ENCODE measurements around the gene KLHDC7A. TPM values are rescaled to one million over a fixed set of nuclear protein-coding genes. Genes with fewer than 3 reads are reported as not detected.

The KLHDC7A gene
- total RNA-seq, 1 donor from 2014 or later = not detected

- Mint-ChIP-seq H3K4me1 (peaks cover 5% of the 10 kb centered on the region), H3K4me3 (no peak overlapping the region), H3K36me3 (ENCODE audit: low read depth) (no peaks in the 10 kb centered on the region), H3K9me3 (no peaks in the 10 kb centered on the region), H3K27ac (no peak overlapping the region), H3K27me3 (no peaks in the 10 kb centered on the region)
- DNase-seq = no peak
- intact Hi-C loops (cut with micrococcal nuclease) = no loop called here
These were observed 1.4 kb downstream of the KLHDC7A start for GRCh38 chr1:18481921-18482701.

- Mint-ChIP-seq H3K4me3 (no peak overlapping the region), H3K27me3 (no peaks in the 10 kb centered on the region), H3K4me1 (peaks cover 5% of the 10 kb centered on the region), H3K9me3 (no peaks in the 10 kb centered on the region), H3K27ac (no peak overlapping the region), H3K36me3 (ENCODE audit: low read depth) (no peaks in the 10 kb centered on the region)
- no peak for DNase-seq
- intact Hi-C loops (cut with micrococcal nuclease) = no loop called here
These were observed 2.1 kb downstream of the KLHDC7A start for GRCh38 chr1:18482721-18483425.

GRCh38 chr1:18484276-18484675 lies 3.5 kb downstream of the KLHDC7A start:
- no peaks in the 10 kb centered on the region for H3K9me3 Mint-ChIP-seq

GRCh38 chr1:18484721-18485120 lies 4.0 kb downstream of the KLHDC7A start:
- Mint-ChIP-seq H3K27ac (no peak overlapping the region), H3K27me3 (no peaks in the 10 kb centered on the region), H3K4me3 (no peak overlapping the region), H3K9me3 (no peaks in the 10 kb centered on the region), H3K36me3 (ENCODE audit: low read depth) (no peaks in the 10 kb centered on the region), H3K4me1 (peaks cover 2% of the 10 kb centered on the region)
- DNase-seq = no peak
- intact Hi-C loops (cut with micrococcal nuclease) = no loop called here

More at GRCh38 chr1:18484276-18484675, 3.5 kb downstream of the KLHDC7A start:
- Mint-ChIP-seq H3K36me3 (ENCODE audit: low read depth) (no peaks in the 10 kb centered on the region), H3K4me1 (peaks cover 5% of the 10 kb centered on the region), H3K27ac (no peak overlapping the region), H3K4me3 (no peak overlapping the region), H3K27me3 (no peaks in the 10 kb centered on the region)
- DNase-seq = no peak
- intact Hi-C loops (cut with micrococcal nuclease) = no loop called here

- H3K27me3 Mint-ChIP-seq = no peaks in the 10 kb centered on the region
- H3K9me3 Mint-ChIP-seq = no peaks in the 10 kb centered on the region
- no peak overlapping the region for H3K27ac Mint-ChIP-seq
- no peak overlapping the region for H3K4me3 Mint-ChIP-seq
- H3K36me3 Mint-ChIP-seq (ENCODE audit: low read depth) = no peaks in the 10 kb centered on the region
- no peaks in the 10 kb centered on the region for H3K4me1 Mint-ChIP-seq
- intact Hi-C loops (cut with micrococcal nuclease) = no loop called here
- DNase-seq = no peak
These were observed 4.5 kb downstream of the KLHDC7A start for GRCh38 chr1:18485227-18485626.

GRCh38 chr1:18486195-18486594 lies 5.5 kb downstream of the KLHDC7A start:
- H3K9me3 Mint-ChIP-seq = no peaks in the 10 kb centered on the region
- no peak overlapping the region for H3K27ac Mint-ChIP-seq
- DNase-seq = no peak
- H3K4me3 Mint-ChIP-seq = no peak overlapping the region
- H3K27me3 Mint-ChIP-seq = no peaks in the 10 kb centered on the region
- intact Hi-C loops (cut with micrococcal nuclease) = no loop called here
- H3K36me3 Mint-ChIP-seq (ENCODE audit: low read depth) = no peaks in the 10 kb centered on the region
- H3K4me1 Mint-ChIP-seq = no peaks in the 10 kb centered on the region

- H3K36me3 Mint-ChIP-seq (ENCODE audit: low read depth) = no peaks in the 10 kb centered on the region
- no peak overlapping the region for H3K27ac Mint-ChIP-seq
- no peaks in the 10 kb centered on the region for H3K27me3 Mint-ChIP-seq
- H3K4me3 Mint-ChIP-seq = no peak overlapping the region
- H3K9me3 Mint-ChIP-seq = no peaks in the 10 kb centered on the region
- H3K4me1 Mint-ChIP-seq = no peaks in the 10 kb centered on the region
- no peak for DNase-seq
- intact Hi-C loops (cut with micrococcal nuclease) = no loop called here
These were observed 8.8 kb downstream of the KLHDC7A start for GRCh38 chr1:18489417-18490143.

- Mint-ChIP-seq H3K4me1 (no peaks in the 10 kb centered on the region), H3K27ac (no peak overlapping the region), H3K36me3 (ENCODE audit: low read depth) (no peaks in the 10 kb centered on the region), H3K27me3 (no peaks in the 10 kb centered on the region), H3K4me3 (no peak overlapping the region), H3K9me3 (no peaks in the 10 kb centered on the region)
- no peak for DNase-seq
- intact Hi-C loops (cut with micrococcal nuclease) = no loop called here
These were observed 10.4 kb downstream of the KLHDC7A start for GRCh38 chr1:18491168-18491567.

GRCh38 chr1:18494304-18494703 lies 13.6 kb downstream of the KLHDC7A start:
- no peak for DNase-seq
- H3K36me3 Mint-ChIP-seq (ENCODE audit: low read depth) = no peaks in the 10 kb centered on the region
- intact Hi-C loops (cut with micrococcal nuclease) = no loop called here
- no peak overlapping the region for H3K27ac Mint-ChIP-seq
- no peaks in the 10 kb centered on the region for H3K9me3 Mint-ChIP-seq
- H3K4me1 Mint-ChIP-seq = no peaks in the 10 kb centered on the region
- peaks cover 5% of the 10 kb centered on the region for H3K27me3 Mint-ChIP-seq
- H3K4me3 Mint-ChIP-seq = no peak overlapping the region

GRCh38 chr1:18495635-18496034 lies 14.9 kb downstream of the KLHDC7A start:
- no peaks in the 10 kb centered on the region for H3K36me3 Mint-ChIP-seq (ENCODE audit: low read depth)
- intact Hi-C loops (cut with micrococcal nuclease) = no loop called here
- H3K27ac Mint-ChIP-seq = no peak overlapping the region
- H3K9me3 Mint-ChIP-seq = no peaks in the 10 kb centered on the region
- no peak for DNase-seq
- no peak overlapping the region for H3K4me3 Mint-ChIP-seq
- peaks cover 5% of the 10 kb centered on the region for H3K27me3 Mint-ChIP-seq
- H3K4me1 Mint-ChIP-seq = no peaks in the 10 kb centered on the region

- no peak for DNase-seq
- Mint-ChIP-seq H3K27me3 (peaks cover 5% of the 10 kb centered on the region), H3K27ac (no peak overlapping the region), H3K9me3 (no peaks in the 10 kb centered on the region), H3K4me3 (no peak overlapping the region), H3K36me3 (ENCODE audit: low read depth) (no peaks in the 10 kb centered on the region), H3K4me1 (no peaks in the 10 kb centered on the region)
- intact Hi-C loops (cut with micrococcal nuclease) = no loop called here
These were observed 15.3 kb downstream of the KLHDC7A start for GRCh38 chr1:18496056-18496455.

GRCh38 chr1:18496497-18497235 lies 15.9 kb downstream of the KLHDC7A start:
- H3K36me3 Mint-ChIP-seq (ENCODE audit: low read depth) = no peaks in the 10 kb centered on the region
- intact Hi-C loops (cut with micrococcal nuclease) = no loop called here

GRCh38 chr1:18501833-18502232 lies 21.1 kb downstream of the KLHDC7A start:
- no peaks in the 10 kb centered on the region for H3K9me3 Mint-ChIP-seq
- no peaks in the 10 kb centered on the region for H3K36me3 Mint-ChIP-seq (ENCODE audit: low read depth)
- intact Hi-C loops (cut with micrococcal nuclease) = no loop called here
- peaks cover 5% of the 10 kb centered on the region for H3K27me3 Mint-ChIP-seq
- no peaks in the 10 kb centered on the region for H3K4me1 Mint-ChIP-seq
- no peak for DNase-seq
- no peak overlapping the region for H3K4me3 Mint-ChIP-seq
- no peak overlapping the region for H3K27ac Mint-ChIP-seq

More at GRCh38 chr1:18496497-18497235, 15.9 kb downstream of the KLHDC7A start:
- no peaks in the 10 kb centered on the region for H3K4me1 Mint-ChIP-seq
- no peaks in the 10 kb centered on the region for H3K9me3 Mint-ChIP-seq
- DNase-seq = no peak
- peaks cover 5% of the 10 kb centered on the region for H3K27me3 Mint-ChIP-seq
- H3K27ac Mint-ChIP-seq = no peak overlapping the region
- no peak overlapping the region for H3K4me3 Mint-ChIP-seq
